PFSK-1 (cell line): ENCODE measurements around the gene RUFY3.

Source experiments
- FOXP2 ChIP-seq: optimal IDR thresholded peaks from 2 replicates; pipeline ENCODE3; 2011; ENCODE audit warnings: borderline replicate concordance, control low read depth, inconsistent platforms; ENCODE audit not compliant: insufficient read depth; ENCODE audit errors: extremely low read length, extremely low read depth
- POLR2AphosphoS5 ChIP-seq: IDR thresholded peaks from 2 replicates; pipeline ENCODE4 v1.6.1; 2012; ENCODE audit warnings: low read depth, mild to moderate bottlenecking, control low read depth, low read length, moderate library complexity
- REST ChIP-seq, 2 experiments: IDR thresholded peaks; 2 replicates each; pipeline versions ENCODE4 v1.6.1 to v1.8.0; 2011 to 2012; ENCODE audit warnings: low read depth in 2 of 2, low read length in 2 of 2, control low read depth in 1 of 2, inconsistent platforms in 1 of 2, mild to moderate bottlenecking in 1 of 2, moderate library complexity in 1 of 2; ENCODE audit not compliant: insufficient read depth in 1 of 2
- SIN3A ChIP-seq: IDR thresholded peaks from 2 replicates; pipeline ENCODE4 v1.6.1; 2012; ENCODE audit warnings: mild to moderate bottlenecking, low read length, moderate library complexity, borderline replicate concordance; ENCODE audit not compliant: insufficient read depth
- TAF1 ChIP-seq: IDR thresholded peaks from 2 replicates; pipeline ENCODE4 v1.6.1; 2012; ENCODE audit warnings: low read length, control low read depth, borderline replicate concordance; ENCODE audit not compliant: insufficient read depth

- TF ChIP-seq REST (IDR thresholded peaks at IDR 0.05; ENCODE audit: insufficient read depth in 1 of 2, low read depth in 2 of 2, low read length in 2 of 2) (no peak), POLR2AphosphoS5 (no peak), SIN3A (no peak), TAF1 (no peak), FOXP2 (no peak)
Observed at GRCh38 chr4:70724463-70724862, 2.7 kb downstream of the RUFY3 start.
